HepG2 (cell line): Measurements from ENCODE around the gene TIAM2. TPM values are rescaled to one million over a fixed set of nuclear protein-coding genes. Genes with fewer than 3 reads are reported as not detected.

Source experiments
- ATAC-seq: fragments of 200-7000 bp; cut with Tn5 transposase; 3 replicates; pipeline ENCODE4 v1.9.1; 2020; ENCODE audit warnings: mild to moderate bottlenecking, moderate library complexity
- BruUV-seq: library from RNA; stranded (reverse); fragments of 400-500 nt; replicated peaks from 2 replicates; lab custom pipeline; 2021; lab: Mats Ljungman, UMichigan
- CTCF ChIA-PET: fragments of 300-600 bp; formaldehyde crosslinking; extraction: SDS; loops from one replicate; lab custom pipeline; 2021; ENCODE audit warnings: low total read pairs, inconsistent platforms, low intra/inter-chr PET ratio; lab: Yijun Ruan, JAX
- POLR2A ChIA-PET: fragments of 350-600 bp; sonication (Branson Sonifier 250); formaldehyde crosslinking; loops from one replicate; lab custom pipeline; 2020; ENCODE audit warnings: antibody characterized with exemption, inconsistent platforms; lab: Yijun Ruan, JAX
- DNase-seq: peaks from one replicate; pipeline ENCODE4 v3.0.0-alpha.2; 2015; ENCODE audit warnings: low spot score
- FAIRE-seq: peaks from 3 replicates; lab custom pipeline; 2011; peaks lifted over from hg19 to GRCh38; lab: Jason Lieb, UNC
- H2AFZ ChIP-seq: one replicate; pipeline ENCODE4 v1.6.1; 2011; ENCODE audit warnings: low read length, inconsistent platforms
- H3K27ac ChIP-seq: fragments of 300-600 bp; 3 replicates; pipeline ENCODE4 v1.8.0; 2011; ENCODE audit warnings: mixed run types, mild to moderate bottlenecking, mixed read lengths, low read length, inconsistent platforms; ENCODE audit not compliant: insufficient read depth; ENCODE audit errors: extremely low read length
- H3K27me3 ChIP-seq, 2 experiments: fragments of 200-600 bp in 1 of 2; 2 replicates in 1 of 2; 3 replicates in 1 of 2; pipeline versions ENCODE4 v1.6.0 to v1.8.0; 2011; ENCODE audit warnings: low read length in 2 of 2, mild to moderate bottlenecking in 2 of 2, moderate library complexity in 2 of 2, inconsistent platforms in 1 of 2; ENCODE audit not compliant: insufficient read depth in 2 of 2, control insufficient read depth in 1 of 2
- H3K36me3 ChIP-seq, 2 experiments: fragments of 200-600 bp in 1 of 2; replicated peaks in 1 of 2; 2 replicates in 1 of 2; 3 replicates in 1 of 2; pipeline versions ENCODE4 v1.5.1 to v1.8.0; 2011; ENCODE audit warnings: low read length in 2 of 2, inconsistent platforms in 1 of 2; ENCODE audit not compliant: insufficient read depth in 2 of 2, control insufficient read depth in 1 of 2
- H3K4me1 ChIP-seq: 2 replicates; pipeline ENCODE4 v1.5.1; 2012; ENCODE audit warnings: low read length, inconsistent platforms; ENCODE audit not compliant: insufficient read depth
- H3K4me2 ChIP-seq: 2 replicates; pipeline ENCODE4 v1.6.0; 2011; ENCODE audit warnings: low read depth, low read length, inconsistent platforms
- H3K4me3 ChIP-seq, 3 experiments: fragments of 200-600 bp in 1 of 3; sonication (generic), shearing (Covaris generic) in 1 of 3; replicated peaks in 1 of 3; 2 replicates each; pipeline ENCODE4 v1.5.1; 2011 to 2016; ENCODE audit warnings: low read length in 3 of 3, inconsistent platforms in 2 of 3, low read depth in 2 of 3, mild to moderate bottlenecking in 2 of 3, control low read depth in 1 of 3, mixed read lengths in 1 of 3; ENCODE audit not compliant: insufficient read depth in 1 of 3
- H3K79me2 ChIP-seq: one replicate; pipeline ENCODE4 v1.6.1; 2011; ENCODE audit warnings: low read length, inconsistent platforms; ENCODE audit not compliant: insufficient read depth
- H3K9ac ChIP-seq: 2 replicates; pipeline ENCODE4 v1.6.0; 2011; ENCODE audit warnings: mild to moderate bottlenecking, low read depth, low read length, inconsistent platforms; ENCODE audit not compliant: insufficient read depth
- H3K9me3 ChIP-seq: 2 replicates; pipeline ENCODE4 v1.5.1; 2012; ENCODE audit warnings: mild to moderate bottlenecking, low read length
- H4K20me1 ChIP-seq: 2 replicates; pipeline ENCODE4 v1.6.0; 2011; ENCODE audit warnings: inconsistent platforms, mild to moderate bottlenecking, low read length, moderate library complexity; ENCODE audit not compliant: insufficient read depth
- GATAD2A ChIP-seq: IDR thresholded peaks from 2 replicates; pipeline ENCODE4 v1.6.1; 2016
- GPN1 ChIP-seq: sonication (generic); formaldehyde crosslinking; IDR thresholded peaks from 2 replicates; pipeline ENCODE4 v1.5.1; 2020; ENCODE audit warnings: missing genetic modification reagents, borderline replicate concordance
- NCOA2 ChIP-seq: sonication (generic); formaldehyde crosslinking; IDR thresholded peaks from 2 replicates; pipeline ENCODE4 v1.8.0; 2022; ENCODE audit warnings: inconsistent platforms
- NFYC ChIP-seq: IDR thresholded peaks from 2 replicates; pipeline ENCODE4 v1.6.1; 2016; ENCODE audit warnings: missing genetic modification reagents, missing compliant biosample characterization
- NR3C1 ChIP-seq: sonication (generic); formaldehyde crosslinking; IDR thresholded peaks from 2 replicates; pipeline ENCODE4 v1.4.0; 2020; ENCODE audit warnings: missing genetic modification reagents
- RARA ChIP-seq: IDR thresholded peaks from 2 replicates; pipeline ENCODE4 v1.6.1; 2016; ENCODE audit warnings: missing genetic modification reagents, missing compliant biosample characterization
- RELA ChIP-seq: sonication (generic); formaldehyde crosslinking; IDR thresholded peaks from 2 replicates; pipeline ENCODE4 v1.4.0; 2020; ENCODE audit warnings: missing genetic modification reagents
- ZC3H4 ChIP-seq: sonication (generic); formaldehyde crosslinking; IDR thresholded peaks from 2 replicates; pipeline ENCODE4 v1.4.0; 2020; ENCODE audit warnings: missing genetic modification reagents, borderline replicate concordance
- ZNF562 ChIP-seq: sonication (generic); formaldehyde crosslinking; IDR thresholded peaks from 2 replicates; pipeline ENCODE4 v1.8.0; 2022; ENCODE audit warnings: missing genetic modification reagents, borderline replicate concordance
- WGBS: methylation state at CpG from one replicate; pipeline ENCODE4 v1.1.6; 2017; ENCODE audit warnings: low lambda C conversion rate; 5-methylcytosine and 5-hydroxymethylcytosine counted together
- in situ Hi-C: cut with HindIII; loops from 2 replicates; pipeline ENCODE4 v1.10.0; 2017; ENCODE audit warnings: low pct_unique_long_range_greater_than_20kb; ENCODE audit not compliant: extremely low pct_ligation_motif_present
- intact Hi-C: fragments of 100-400 bp; cut with micrococcal nuclease; formaldehyde crosslinking; loops from one replicate; pipeline ENCODE4 v1.10.0; 2022; ENCODE audit not compliant: unreplicated experiment
- polyA plus RNA-seq, 8 experiments: library from polyadenylated mRNA; depleted of rRNA in 3 of 8; stranded (reverse) in 7 of 8; unstranded in 1 of 8; fragments of >200 nt; fragmentation: Illumina TruSeq in 4 of 8; extraction: Trizol in 4 of 8; gene quantifications; 2 replicates each; pipeline versions ENCODE4 v1.2.1 to v1.2.3, GENCODE V29; 2011 to 2016; ENCODE audit warnings: low read depth in 4 of 8, missing spikeins in 1 of 8, mixed read lengths in 1 of 8; ENCODE audit not compliant: insufficient read depth in 1 of 8
- total RNA-seq, 5 experiments: library from RNA; depleted of rRNA; stranded (reverse); fragments of >200 nt; fragmentation: Illumina TruSeq; extraction: Trizol; gene quantifications; 2 replicates each; pipeline ENCODE4 v1.2.3, GENCODE V29; 2016; ENCODE audit warnings: low read depth in 1 of 5
- TF ChIP-seq, protein P1 (sequence below): fragments of 450-650 bp; IDR thresholded peaks from 2 replicates; pipeline ENCODE4 v1.6.1; 2017
- TF ChIP-seq, protein P2 (sequence below): sonication (generic); formaldehyde crosslinking; IDR thresholded peaks from 2 replicates; pipeline ENCODE4 v1.9.0; 2021; ENCODE audit warnings: missing genetic modification reagents, borderline replicate concordance
- TF ChIP-seq, protein P3 (sequence below): IDR thresholded peaks from 2 replicates; pipeline ENCODE4 v1.6.1; 2016
- TF ChIP-seq, protein P4 (sequence below): sonication (generic); formaldehyde crosslinking; IDR thresholded peaks from 2 replicates; pipeline ENCODE4 v1.8.0; 2022; ENCODE audit warnings: missing genetic modification reagents, mild to moderate bottlenecking, inconsistent platforms, borderline replicate concordance
- TF ChIP-seq, protein P5 (sequence below): IDR thresholded peaks from 2 replicates; pipeline ENCODE4 v1.6.1; 2016
- TF ChIP-seq, protein P6 (sequence below): sonication (generic); formaldehyde crosslinking; IDR thresholded peaks from 2 replicates; pipeline ENCODE4 v1.4.0; 2020; ENCODE audit warnings: mild to moderate bottlenecking, missing genetic modification reagents

Gene TIAM2
- total and polyA plus RNA-seq, 2 of the 13 experiments (the other 11 are each of a cell fraction or from before 2014, with no cell fraction given): 4.1 to 4.5 TPM

DNA sequence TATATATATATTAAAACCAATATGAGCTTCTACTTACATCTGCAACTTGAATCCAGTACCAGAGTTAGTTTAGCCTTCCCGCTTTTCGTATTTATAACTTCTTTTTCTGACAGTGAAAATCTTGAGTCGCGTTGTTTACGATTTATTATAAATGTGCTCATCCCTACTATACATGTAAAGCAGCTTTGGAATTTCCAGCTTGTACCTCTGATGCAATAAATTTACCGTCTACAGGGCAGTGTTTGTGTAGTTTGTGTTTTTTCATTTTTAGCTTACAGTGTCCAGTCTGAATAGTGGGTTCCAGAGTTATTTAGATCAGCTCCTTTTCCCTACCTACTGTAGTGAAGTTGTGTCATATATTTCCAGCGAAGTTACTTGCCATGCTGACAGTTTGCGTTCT is 66.3 kb downstream of the TIAM2 start (continued):
- TF ChIP-seq, protein P1, sequence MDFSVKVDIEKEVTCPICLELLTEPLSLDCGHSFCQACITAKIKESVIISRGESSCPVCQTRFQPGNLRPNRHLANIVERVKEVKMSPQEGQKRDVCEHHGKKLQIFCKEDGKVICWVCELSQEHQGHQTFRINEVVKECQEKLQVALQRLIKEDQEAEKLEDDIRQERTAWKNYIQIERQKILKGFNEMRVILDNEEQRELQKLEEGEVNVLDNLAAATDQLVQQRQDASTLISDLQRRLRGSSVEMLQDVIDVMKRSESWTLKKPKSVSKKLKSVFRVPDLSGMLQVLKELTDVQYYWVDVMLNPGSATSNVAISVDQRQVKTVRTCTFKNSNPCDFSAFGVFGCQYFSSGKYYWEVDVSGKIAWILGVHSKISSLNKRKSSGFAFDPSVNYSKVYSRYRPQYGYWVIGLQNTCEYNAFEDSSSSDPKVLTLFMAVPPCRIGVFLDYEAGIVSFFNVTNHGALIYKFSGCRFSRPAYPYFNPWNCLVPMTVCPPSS: no peak
- TF ChIP-seq ZC3H4 (CRISPR knock-in tag) (no peak), NCOA2 (CRISPR knock-in tag) (no peak), RARA (CRISPR knock-in tag) (no peak), RELA (no peak)

DNA sequence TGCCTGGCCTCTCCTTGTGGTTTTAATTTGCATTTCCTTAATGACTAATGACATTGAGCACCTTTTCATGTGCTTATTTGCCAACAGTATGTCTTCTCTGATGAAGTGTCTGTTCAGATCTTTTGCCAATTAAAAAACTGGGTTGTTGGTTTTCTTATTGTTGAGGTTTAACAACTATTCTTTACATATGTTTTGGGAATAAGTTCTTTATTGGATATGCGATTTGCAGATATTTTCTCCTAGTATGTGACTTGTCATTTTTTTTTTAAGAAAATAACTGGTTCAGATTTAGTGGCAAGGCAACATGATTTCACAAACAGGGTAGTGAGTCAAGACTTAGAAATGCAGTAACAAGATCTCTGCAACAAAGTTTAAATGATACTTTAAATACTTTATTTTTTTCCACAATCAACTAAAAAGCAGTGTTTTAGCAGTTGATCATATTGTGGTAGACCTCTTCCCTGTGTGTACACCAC is 67.8 kb downstream of the TIAM2 start:
- Histone ChIP-seq H2AFZ (no peak overlapping the region), H4K20me1 (no peaks in the 10 kb centered on the region), H3K4me1 (0 out of 2 replicates have a peak, but pooled peaks cover 5% of the 10 kb centered on the region), H3K79me2 (no peaks in the 10 kb centered on the region), H3K4me2 (no peak overlapping the region), H3K27ac (no peak overlapping the region), H3K4me3 (no peak overlapping the region), H3K36me3 (no peaks in the 10 kb centered on the region), H3K9ac (no peak overlapping the region), H3K9me3 (no peaks in the 10 kb centered on the region), H3K27me3 (no peaks in the 10 kb centered on the region)
- in situ Hi-C loops: no loop called here
- no TSS peak for BruUV-seq
- WGBS: 61% methylated on average over 1 of the region's 1 CpG
- DNase-seq: no peak
- no peak for ATAC-seq
- POLR2A ChIA-PET: no interaction called here
- CTCF ChIA-PET: no interaction called here
- intact Hi-C loops: no loop called here
- no peak for FAIRE-seq
- no peak for TF ChIP-seq ZNF562 (CRISPR knock-in tag)
- no peak for TF ChIP-seq GATAD2A
- no peak for TF ChIP-seq GPN1 (CRISPR knock-in tag)
- TF ChIP-seq, protein P2, sequence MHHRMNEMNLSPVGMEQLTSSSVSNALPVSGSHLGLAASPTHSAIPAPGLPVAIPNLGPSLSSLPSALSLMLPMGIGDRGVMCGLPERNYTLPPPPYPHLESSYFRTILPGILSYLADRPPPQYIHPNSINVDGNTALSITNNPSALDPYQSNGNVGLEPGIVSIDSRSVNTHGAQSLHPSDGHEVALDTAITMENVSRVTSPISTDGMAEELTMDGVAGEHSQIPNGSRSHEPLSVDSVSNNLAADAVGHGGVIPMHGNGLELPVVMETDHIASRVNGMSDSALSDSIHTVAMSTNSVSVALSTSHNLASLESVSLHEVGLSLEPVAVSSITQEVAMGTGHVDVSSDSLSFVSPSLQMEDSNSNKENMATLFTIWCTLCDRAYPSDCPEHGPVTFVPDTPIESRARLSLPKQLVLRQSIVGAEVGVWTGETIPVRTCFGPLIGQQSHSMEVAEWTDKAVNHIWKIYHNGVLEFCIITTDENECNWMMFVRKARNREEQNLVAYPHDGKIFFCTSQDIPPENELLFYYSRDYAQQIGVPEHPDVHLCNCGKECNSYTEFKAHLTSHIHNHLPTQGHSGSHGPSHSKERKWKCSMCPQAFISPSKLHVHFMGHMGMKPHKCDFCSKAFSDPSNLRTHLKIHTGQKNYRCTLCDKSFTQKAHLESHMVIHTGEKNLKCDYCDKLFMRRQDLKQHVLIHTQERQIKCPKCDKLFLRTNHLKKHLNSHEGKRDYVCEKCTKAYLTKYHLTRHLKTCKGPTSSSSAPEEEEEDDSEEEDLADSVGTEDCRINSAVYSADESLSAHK (CRISPR knock-in tag): no peak
- TF ChIP-seq NR3C1 (CRISPR knock-in tag): no peak
- TF ChIP-seq, protein P3, sequence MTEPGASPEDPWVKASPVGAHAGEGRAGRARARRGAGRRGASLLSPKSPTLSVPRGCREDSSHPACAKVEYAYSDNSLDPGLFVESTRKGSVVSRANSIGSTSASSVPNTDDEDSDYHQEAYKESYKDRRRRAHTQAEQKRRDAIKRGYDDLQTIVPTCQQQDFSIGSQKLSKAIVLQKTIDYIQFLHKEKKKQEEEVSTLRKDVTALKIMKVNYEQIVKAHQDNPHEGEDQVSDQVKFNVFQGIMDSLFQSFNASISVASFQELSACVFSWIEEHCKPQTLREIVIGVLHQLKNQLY (CRISPR knock-in tag): no peak
- no peak for TF ChIP-seq NFYC
- TF ChIP-seq, protein P4, sequence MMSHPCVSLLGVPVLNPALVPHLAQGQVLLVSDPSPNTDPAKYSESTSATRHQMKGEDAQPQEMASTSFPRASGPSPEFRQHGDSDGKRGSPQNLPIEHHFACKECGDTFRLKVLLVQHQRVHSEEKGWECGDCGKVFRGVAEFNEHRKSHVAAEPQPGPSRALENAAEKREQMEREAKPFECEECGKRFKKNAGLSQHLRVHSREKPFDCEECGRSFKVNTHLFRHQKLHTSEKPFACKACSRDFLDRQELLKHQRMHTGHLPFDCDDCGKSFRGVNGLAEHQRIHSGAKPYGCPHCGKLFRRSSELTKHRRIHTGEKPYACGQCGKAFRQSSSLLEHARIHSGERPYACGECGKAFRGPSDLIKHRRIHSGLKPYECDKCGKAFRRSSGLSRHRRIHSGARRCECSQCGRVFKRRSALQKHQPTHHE (CRISPR knock-in tag): no peak
- TF ChIP-seq, protein P5, sequence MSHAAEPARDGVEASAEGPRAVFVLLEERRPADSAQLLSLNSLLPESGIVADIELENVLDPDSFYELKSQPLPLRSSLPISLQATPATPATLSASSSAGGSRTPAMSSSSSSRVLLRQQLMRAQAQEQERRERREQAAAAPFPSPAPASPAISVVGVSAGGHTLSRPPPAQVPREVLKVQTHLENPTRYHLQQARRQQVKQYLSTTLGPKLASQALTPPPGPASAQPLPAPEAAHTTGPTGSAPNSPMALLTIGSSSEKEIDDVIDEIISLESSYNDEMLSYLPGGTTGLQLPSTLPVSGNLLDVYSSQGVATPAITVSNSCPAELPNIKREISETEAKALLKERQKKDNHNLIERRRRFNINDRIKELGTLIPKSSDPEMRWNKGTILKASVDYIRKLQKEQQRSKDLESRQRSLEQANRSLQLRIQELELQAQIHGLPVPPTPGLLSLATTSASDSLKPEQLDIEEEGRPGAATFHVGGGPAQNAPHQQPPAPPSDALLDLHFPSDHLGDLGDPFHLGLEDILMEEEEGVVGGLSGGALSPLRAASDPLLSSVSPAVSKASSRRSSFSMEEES (CRISPR knock-in tag): no peak
- TF ChIP-seq, protein P6, sequence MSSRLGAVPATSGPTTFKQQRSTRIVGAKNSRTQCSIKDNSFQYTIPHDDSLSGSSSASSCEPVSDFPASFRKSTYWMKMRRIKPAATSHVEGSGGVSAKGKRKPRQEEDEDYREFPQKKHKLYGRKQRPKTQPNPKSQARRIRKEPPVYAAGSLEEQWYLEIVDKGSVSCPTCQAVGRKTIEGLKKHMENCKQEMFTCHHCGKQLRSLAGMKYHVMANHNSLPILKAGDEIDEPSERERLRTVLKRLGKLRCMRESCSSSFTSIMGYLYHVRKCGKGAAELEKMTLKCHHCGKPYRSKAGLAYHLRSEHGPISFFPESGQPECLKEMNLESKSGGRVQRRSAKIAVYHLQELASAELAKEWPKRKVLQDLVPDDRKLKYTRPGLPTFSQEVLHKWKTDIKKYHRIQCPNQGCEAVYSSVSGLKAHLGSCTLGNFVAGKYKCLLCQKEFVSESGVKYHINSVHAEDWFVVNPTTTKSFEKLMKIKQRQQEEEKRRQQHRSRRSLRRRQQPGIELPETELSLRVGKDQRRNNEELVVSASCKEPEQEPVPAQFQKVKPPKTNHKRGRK (CRISPR knock-in tag): no peak
